Choroid plexus epithelial cell (primary cell): ENCODE measurements around the gene ARHGAP26.
"Not testable (repeated sequence)": the region's sequence is repeated elsewhere in the genome, so short reads cannot be mapped to it uniquely, and the experiment has no call there.

ENCODE experiments used
- DNase-seq: peaks from one replicate; pipeline ENCODE4 v3.0.0-alpha.2; 2010; ENCODE audit warnings: low read depth
- H3K4me3 ChIP-seq: 2 replicates; pipeline ENCODE4 v1.5.1; 2011; ENCODE audit warnings: low read depth, mild to moderate bottlenecking, control low read depth, low read length, moderate library complexity
- CTCF ChIP-seq: conservative IDR thresholded peaks from 2 replicates; pipeline ENCODE4 v1.5.1; 2011; ENCODE audit warnings: low read depth, mild to moderate bottlenecking, control low read depth, inconsistent platforms, low read length, moderate library complexity

The ARHGAP26 gene

GRCh38 chr5:142979636-142980035, 209.5 kb downstream of the ARHGAP26 start:
- TF ChIP-seq CTCF: no peak
- no peak for DNase-seq
- H3K4me3 ChIP-seq: no peak overlapping the region

GRCh38 chr5:142981475-142981874, 211.3 kb downstream of the ARHGAP26 start:
- no peak overlapping the region for H3K4me3 ChIP-seq
- DNase-seq: no peak
- no peak for TF ChIP-seq CTCF

GRCh38 chr5:142981886-142982820, 212.0 kb downstream of the ARHGAP26 start:
- H3K4me3 ChIP-seq: no peak overlapping the region
- TF ChIP-seq CTCF: no peak
- DNase-seq: peak; percentile 84

GRCh38 chr5:142982821-142983200, 212.6 kb downstream of the ARHGAP26 start:
- peak; percentile 16 for TF ChIP-seq CTCF
- DNase-seq: no peak
- no peak overlapping the region for H3K4me3 ChIP-seq

GRCh38 chr5:142984011-142984410, 213.8 kb downstream of the ARHGAP26 start:
- TF ChIP-seq CTCF: no peak
- no peak for DNase-seq
- no peak overlapping the region for H3K4me3 ChIP-seq

- TF ChIP-seq CTCF: no peak
- H3K4me3 ChIP-seq: no peak overlapping the region
- DNase-seq: no peak
These were observed 214.3 kb downstream of the ARHGAP26 start for GRCh38 chr5:142984525-142984924.

- not testable (repeated sequence) for H3K4me3 ChIP-seq, DNase-seq
These were observed 219.1 kb downstream of the ARHGAP26 start for GRCh38 chr5:142989270-142989669.

- not testable (repeated sequence) for H3K4me3 ChIP-seq, DNase-seq
These were observed 219.9 kb downstream of the ARHGAP26 start for GRCh38 chr5:142990073-142990472.
